WI38 (cell line): ENCODE results near the gene PLEKHA1.
A peak's percentile ranks its signal among the peaks of the same experiment; 100 is the strongest.

Experiments used
- H3K4me3 ChIP-seq: 2 replicates; pipeline ENCODE4 v1.5.1; 2011; ENCODE audit warnings: low read depth, mild to moderate bottlenecking, control low read depth, low read length
- CTCF ChIP-seq: IDR thresholded peaks from 2 replicates; pipeline ENCODE4 v1.5.1; 2012; ENCODE audit warnings: low read depth, mild to moderate bottlenecking, control low read depth, low read length

The PLEKHA1 gene

GRCh38 chr10:122368502-122369254, 5.8 kb upstream of the PLEKHA1 start:
- no peak overlapping the region for H3K4me3 ChIP-seq
- TF ChIP-seq CTCF = no peak

GRCh38 chr10:122373108-122373507, 1.4 kb upstream of the PLEKHA1 start:
- no peak for TF ChIP-seq CTCF
- no peak overlapping the region; the same call in 1 of the 2 replicates for H3K4me3 ChIP-seq

- no peak for TF ChIP-seq CTCF
- peak overlapping the region; percentile 83 for H3K4me3 ChIP-seq
Measured at GRCh38 chr10:122373721-122374120, 787 bp upstream of the PLEKHA1 start.

- no peak for TF ChIP-seq CTCF
- H3K4me3 ChIP-seq = peak overlapping the region; percentile 83
Measured at GRCh38 chr10:122374859-122375678, 561 bp downstream of the PLEKHA1 start.

- TF ChIP-seq CTCF = no peak
- H3K4me3 ChIP-seq = peak overlapping the region; percentile 83
Measured at GRCh38 chr10:122375679-122376160, 1.2 kb downstream of the PLEKHA1 start.

GRCh38 chr10:122376364-122376961, 2.0 kb downstream of the PLEKHA1 start:
- H3K4me3 ChIP-seq = no peak overlapping the region
- TF ChIP-seq CTCF = no peak

GRCh38 chr10:122379041-122379440, 4.5 kb downstream of the PLEKHA1 start:
- TF ChIP-seq CTCF = no peak
- H3K4me3 ChIP-seq = no peak overlapping the region
